DND-41 (cell line): Measurements from ENCODE around the gene HS3ST3A1.

Source experiments
- ATAC-seq: fragments of 200-7000 bp; cut with Tn5 transposase; 3 replicates; pipeline ENCODE4 v1.9.1; 2021; ENCODE audit warnings: low read depth; ENCODE audit not compliant: insufficient read depth
- DNase-seq: peaks from one replicate; pipeline ENCODE4 v3.0.0-alpha.2; 2020
- H2AFZ ChIP-seq: 2 replicates; pipeline ENCODE4 v1.6.0; 2012; ENCODE audit warnings: low read depth, low read length
- H3K27ac ChIP-seq: 2 replicates; pipeline ENCODE4 v1.5.1; 2012; ENCODE audit warnings: low read length, inconsistent platforms
- H3K27me3 ChIP-seq: fragments of 200-600 bp; sonication (generic); 2 replicates; pipeline ENCODE4 v1.6.0; 2012; ENCODE audit warnings: low read length, mild to moderate bottlenecking, inconsistent platforms; ENCODE audit not compliant: insufficient read depth, poor library complexity
- H3K36me3 ChIP-seq: 2 replicates; pipeline ENCODE4 v1.5.1; 2012; ENCODE audit warnings: low read length, inconsistent platforms; ENCODE audit not compliant: insufficient read depth
- H3K4me1 ChIP-seq: 2 replicates; pipeline ENCODE4 v1.5.1; 2012; ENCODE audit warnings: mild to moderate bottlenecking, low read length; ENCODE audit not compliant: insufficient read depth
- H3K4me2 ChIP-seq: 2 replicates; pipeline ENCODE4 v1.6.0; 2012; ENCODE audit warnings: mild to moderate bottlenecking, moderate library complexity, low read length, inconsistent platforms; ENCODE audit not compliant: insufficient read depth
- H3K4me3 ChIP-seq, 2 experiments: fragments of 200-600 bp in 1 of 2; shearing (Covaris generic) in 1 of 2; 2 replicates each; pipeline ENCODE4 v1.5.1; 2012 to 2016; ENCODE audit warnings: inconsistent platforms in 2 of 2, low read length in 2 of 2, mild to moderate bottlenecking in 2 of 2, low read depth in 1 of 2, moderate library complexity in 1 of 2
- H3K79me2 ChIP-seq: 2 replicates; pipeline ENCODE4 v1.6.0; 2012; ENCODE audit warnings: low read length, inconsistent platforms; ENCODE audit not compliant: insufficient read depth
- H3K9ac ChIP-seq: 2 replicates; pipeline ENCODE4 v1.6.0; 2012; ENCODE audit warnings: low read depth, mild to moderate bottlenecking, inconsistent platforms, low read length, moderate library complexity
- H3K9me3 ChIP-seq: 2 replicates; pipeline ENCODE4 v1.5.1; 2012; ENCODE audit warnings: low read length, moderate library complexity, mild to moderate bottlenecking, inconsistent platforms; ENCODE audit not compliant: insufficient read depth, severe bottlenecking
- H4K20me1 ChIP-seq: 2 replicates; pipeline ENCODE4 v1.6.0; 2012; ENCODE audit warnings: low read length; ENCODE audit not compliant: insufficient read depth
- EZH2 ChIP-seq: IDR thresholded peaks from 3 replicates; pipeline ENCODE4 v1.6.1; 2012; ENCODE audit warnings: borderline replicate concordance, low read depth, mild to moderate bottlenecking, moderate library complexity, low read length, inconsistent platforms; ENCODE audit not compliant: severe bottlenecking
- TF ChIP-seq, protein P1 (sequence below): IDR thresholded peaks from 2 replicates; pipeline ENCODE4 v1.5.1; 2012; ENCODE audit warnings: borderline replicate concordance, low read length, moderate library complexity, mild to moderate bottlenecking; ENCODE audit not compliant: poor library complexity, severe bottlenecking; ENCODE audit errors: extremely low read depth

The HS3ST3A1 gene

DNA sequence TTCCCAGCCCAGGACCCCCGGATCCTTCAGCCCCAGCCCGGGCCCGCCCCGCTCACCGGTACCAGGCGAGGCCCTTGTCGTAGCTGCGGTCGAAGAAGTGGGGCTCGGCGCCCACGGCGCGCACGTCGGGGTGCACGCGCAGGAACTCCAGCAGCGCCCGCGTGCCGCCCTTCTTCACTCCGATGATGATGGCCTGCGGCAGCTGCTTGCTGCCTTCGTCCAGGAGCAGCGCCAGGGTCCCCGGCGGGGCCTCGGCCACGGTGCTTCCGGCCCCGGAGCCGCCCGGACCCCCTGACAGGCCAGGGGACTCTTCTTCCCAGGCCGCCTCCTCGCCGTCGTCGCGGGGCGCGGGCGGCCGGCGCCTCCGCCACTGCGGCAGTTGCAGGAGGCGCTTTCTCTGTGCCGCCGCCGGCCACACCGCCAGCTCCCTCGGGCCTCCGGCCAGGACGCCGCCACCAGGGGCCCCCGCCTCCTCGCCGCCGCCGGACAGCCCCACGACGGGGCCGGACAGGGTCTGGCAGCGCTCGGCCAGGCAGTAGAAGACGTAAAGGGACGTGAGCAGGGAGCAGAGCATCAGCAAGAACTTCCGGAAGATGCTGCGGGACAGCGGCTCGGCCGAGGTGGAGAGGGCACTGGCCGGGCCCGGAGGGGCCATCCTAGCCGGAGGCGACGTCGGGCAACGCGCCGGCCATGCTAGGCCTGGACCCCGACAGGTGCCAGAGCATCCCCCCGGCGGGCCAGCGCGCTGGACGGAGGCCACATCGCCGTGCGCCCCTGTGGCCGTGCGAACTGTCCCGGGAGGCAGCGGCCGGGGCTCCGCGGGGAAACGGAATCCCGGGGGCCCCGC is 1.0 kb downstream of the HS3ST3A1 start:
- Histone ChIP-seq H3K27me3 (peaks cover 4% of the 10 kb centered on the region), H4K20me1 (no peaks in the 10 kb centered on the region), H3K9me3 (no peaks in the 10 kb centered on the region), H3K27ac (no peak overlapping the region), H3K9ac (no peak overlapping the region), H3K4me3 (no peak overlapping the region), H2AFZ (no peak overlapping the region), H3K79me2 (no peaks in the 10 kb centered on the region), H3K36me3 (no peaks in the 10 kb centered on the region), H3K4me1 (no peaks in the 10 kb centered on the region), H3K4me2 (no peak overlapping the region)
- DNase-seq (no peak), ATAC-seq (no peak)
- TF ChIP-seq, protein P1, sequence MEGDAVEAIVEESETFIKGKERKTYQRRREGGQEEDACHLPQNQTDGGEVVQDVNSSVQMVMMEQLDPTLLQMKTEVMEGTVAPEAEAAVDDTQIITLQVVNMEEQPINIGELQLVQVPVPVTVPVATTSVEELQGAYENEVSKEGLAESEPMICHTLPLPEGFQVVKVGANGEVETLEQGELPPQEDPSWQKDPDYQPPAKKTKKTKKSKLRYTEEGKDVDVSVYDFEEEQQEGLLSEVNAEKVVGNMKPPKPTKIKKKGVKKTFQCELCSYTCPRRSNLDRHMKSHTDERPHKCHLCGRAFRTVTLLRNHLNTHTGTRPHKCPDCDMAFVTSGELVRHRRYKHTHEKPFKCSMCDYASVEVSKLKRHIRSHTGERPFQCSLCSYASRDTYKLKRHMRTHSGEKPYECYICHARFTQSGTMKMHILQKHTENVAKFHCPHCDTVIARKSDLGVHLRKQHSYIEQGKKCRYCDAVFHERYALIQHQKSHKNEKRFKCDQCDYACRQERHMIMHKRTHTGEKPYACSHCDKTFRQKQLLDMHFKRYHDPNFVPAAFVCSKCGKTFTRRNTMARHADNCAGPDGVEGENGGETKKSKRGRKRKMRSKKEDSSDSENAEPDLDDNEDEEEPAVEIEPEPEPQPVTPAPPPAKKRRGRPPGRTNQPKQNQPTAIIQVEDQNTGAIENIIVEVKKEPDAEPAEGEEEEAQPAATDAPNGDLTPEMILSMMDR: no peak
- no peak for TF ChIP-seq EZH2

DNA sequence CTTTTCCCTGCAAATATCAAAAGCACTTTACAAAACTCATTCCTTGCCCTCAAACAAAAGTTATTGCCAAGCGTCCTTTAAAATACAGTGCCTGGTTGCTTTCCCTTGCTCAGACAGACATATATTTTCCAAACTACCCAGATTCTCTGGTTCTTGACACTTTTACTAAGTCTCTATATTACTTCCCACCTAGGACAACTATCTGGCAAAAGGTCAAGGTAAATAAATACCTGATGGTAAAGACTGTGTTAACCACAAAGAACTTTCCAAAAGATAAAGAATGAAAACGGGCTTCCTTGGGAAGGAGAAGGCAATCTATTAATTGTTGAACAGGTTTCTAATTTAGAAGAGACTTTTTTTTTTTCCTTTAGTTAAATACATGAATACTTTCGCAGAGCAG is 1.9 kb downstream of the HS3ST3A1 start:
- H3K4me2 ChIP-seq: no peak overlapping the region
- DNase-seq (no peak), ATAC-seq (no peak)
- TF ChIP-seq, protein P1: no peak
- TF ChIP-seq EZH2: no peak
- peaks cover 4% of the 10 kb centered on the region for H3K27me3 ChIP-seq
- no peaks in the 10 kb centered on the region for H3K79me2 ChIP-seq
- no peak overlapping the region for H3K9ac ChIP-seq
- no peak overlapping the region for H3K27ac ChIP-seq
- no peak overlapping the region for H2AFZ ChIP-seq
- H3K4me3 ChIP-seq: no peak overlapping the region
- H3K4me1 ChIP-seq: no peaks in the 10 kb centered on the region
- H4K20me1 ChIP-seq: no peaks in the 10 kb centered on the region
- no peaks in the 10 kb centered on the region for H3K36me3 ChIP-seq
- no peaks in the 10 kb centered on the region for H3K9me3 ChIP-seq

DNA sequence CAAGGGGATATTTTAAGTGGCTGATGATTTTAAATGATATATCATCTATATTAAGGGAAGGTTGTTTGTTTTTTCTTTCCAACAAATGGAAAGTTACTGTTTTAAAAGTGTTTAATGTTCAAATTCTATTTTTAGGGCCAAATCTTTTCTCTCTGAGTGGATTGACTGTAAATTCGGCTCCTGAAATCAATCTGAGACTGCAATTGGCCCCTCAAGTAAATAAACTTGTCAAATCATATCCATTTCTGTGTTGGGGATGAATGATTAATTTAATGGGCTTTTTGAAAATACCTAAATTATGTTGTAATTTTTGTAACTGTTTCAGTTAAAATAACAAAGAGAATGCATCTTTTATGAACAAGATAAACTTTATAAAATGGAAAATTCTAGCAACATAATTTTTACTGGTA is 2.6 kb downstream of the HS3ST3A1 start:
- H3K9me3 ChIP-seq: no peaks in the 10 kb centered on the region
- no peak for ATAC-seq
- H3K4me1 ChIP-seq: no peaks in the 10 kb centered on the region
- H2AFZ ChIP-seq: no peak overlapping the region
- no peak overlapping the region for H3K27ac ChIP-seq
- no peak overlapping the region for H3K4me2 ChIP-seq
- no peak overlapping the region for H3K4me3 ChIP-seq
- no peaks in the 10 kb centered on the region for H3K36me3 ChIP-seq
- DNase-seq: no peak
- H3K79me2 ChIP-seq: no peaks in the 10 kb centered on the region
- H3K27me3 ChIP-seq: peaks cover 4% of the 10 kb centered on the region
- no peaks in the 10 kb centered on the region for H4K20me1 ChIP-seq
- H3K9ac ChIP-seq: no peak overlapping the region
- TF ChIP-seq, protein P1: no peak
- no peak for TF ChIP-seq EZH2
